DND-41 (cell line): ENCODE measurements around the gene TBC1D4.
"Not testable (repeated sequence)": the region's sequence is repeated elsewhere in the genome, so short reads cannot be mapped to it uniquely, and the experiment has no call there.

Experiments used
- ATAC-seq: fragments of 200-7000 bp; cut with Tn5 transposase; 3 replicates; pipeline ENCODE4 v1.9.1; 2021; ENCODE audit warnings: low read depth; ENCODE audit not compliant: insufficient read depth
- DNase-seq: peaks from one replicate; pipeline ENCODE4 v3.0.0-alpha.2; 2020
- H2AFZ ChIP-seq: 2 replicates; pipeline ENCODE4 v1.6.0; 2012; ENCODE audit warnings: low read depth, low read length
- H3K27ac ChIP-seq: 2 replicates; pipeline ENCODE4 v1.5.1; 2012; ENCODE audit warnings: low read length, inconsistent platforms
- H3K27me3 ChIP-seq: fragments of 200-600 bp; sonication (generic); 2 replicates; pipeline ENCODE4 v1.6.0; 2012; ENCODE audit warnings: low read length, mild to moderate bottlenecking, inconsistent platforms; ENCODE audit not compliant: insufficient read depth, poor library complexity
- H3K36me3 ChIP-seq: 2 replicates; pipeline ENCODE4 v1.5.1; 2012; ENCODE audit warnings: low read length, inconsistent platforms; ENCODE audit not compliant: insufficient read depth
- H3K4me1 ChIP-seq: 2 replicates; pipeline ENCODE4 v1.5.1; 2012; ENCODE audit warnings: mild to moderate bottlenecking, low read length; ENCODE audit not compliant: insufficient read depth
- H3K4me2 ChIP-seq: 2 replicates; pipeline ENCODE4 v1.6.0; 2012; ENCODE audit warnings: mild to moderate bottlenecking, moderate library complexity, low read length, inconsistent platforms; ENCODE audit not compliant: insufficient read depth
- H3K4me3 ChIP-seq, 2 experiments: fragments of 200-600 bp in 1 of 2; shearing (Covaris generic) in 1 of 2; 2 replicates each; pipeline ENCODE4 v1.5.1; 2012 to 2016; ENCODE audit warnings: inconsistent platforms in 2 of 2, low read length in 2 of 2, mild to moderate bottlenecking in 2 of 2, low read depth in 1 of 2, moderate library complexity in 1 of 2
- H3K79me2 ChIP-seq: 2 replicates; pipeline ENCODE4 v1.6.0; 2012; ENCODE audit warnings: low read length, inconsistent platforms; ENCODE audit not compliant: insufficient read depth
- H3K9ac ChIP-seq: 2 replicates; pipeline ENCODE4 v1.6.0; 2012; ENCODE audit warnings: low read depth, mild to moderate bottlenecking, inconsistent platforms, low read length, moderate library complexity
- H3K9me3 ChIP-seq: 2 replicates; pipeline ENCODE4 v1.5.1; 2012; ENCODE audit warnings: low read length, moderate library complexity, mild to moderate bottlenecking, inconsistent platforms; ENCODE audit not compliant: insufficient read depth, severe bottlenecking
- H4K20me1 ChIP-seq: 2 replicates; pipeline ENCODE4 v1.6.0; 2012; ENCODE audit warnings: low read length; ENCODE audit not compliant: insufficient read depth
- EZH2 ChIP-seq: IDR thresholded peaks from 3 replicates; pipeline ENCODE4 v1.6.1; 2012; ENCODE audit warnings: borderline replicate concordance, low read depth, mild to moderate bottlenecking, moderate library complexity, low read length, inconsistent platforms; ENCODE audit not compliant: severe bottlenecking
- TF ChIP-seq, protein P1 (sequence below): IDR thresholded peaks from 2 replicates; pipeline ENCODE4 v1.5.1; 2012; ENCODE audit warnings: borderline replicate concordance, low read length, moderate library complexity, mild to moderate bottlenecking; ENCODE audit not compliant: poor library complexity, severe bottlenecking; ENCODE audit errors: extremely low read depth

The TBC1D4 gene

DNA sequence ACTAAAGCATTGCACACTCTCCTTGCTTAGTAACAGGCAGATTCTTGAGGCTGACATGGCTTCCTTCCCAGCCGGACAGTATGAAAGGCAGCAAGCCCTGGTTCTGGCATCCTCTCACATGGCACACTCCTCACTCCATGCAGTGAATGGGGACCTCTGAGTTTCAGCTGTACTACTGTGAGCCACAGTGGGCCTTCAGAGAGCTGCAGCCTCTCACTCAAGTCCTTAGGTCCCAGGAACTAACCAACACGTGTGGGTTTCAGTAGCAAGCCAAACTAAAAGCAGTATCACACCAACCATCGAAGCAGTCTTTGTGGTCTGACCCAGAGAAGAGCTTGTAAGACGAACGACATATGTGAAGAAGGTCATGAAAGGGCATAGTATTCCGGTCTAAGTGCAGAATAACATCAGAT lies 128.2 kb downstream of the TBC1D4 start:
- Histone ChIP-seq H3K36me3 (no peaks in the 10 kb centered on the region), H3K4me3 (no peak overlapping the region), H3K4me1 (no peaks in the 10 kb centered on the region), H3K79me2 (no peaks in the 10 kb centered on the region), H3K27ac (no peak overlapping the region), H4K20me1 (no peaks in the 10 kb centered on the region), H3K9ac (no peak overlapping the region), H3K27me3 (no peaks in the 10 kb centered on the region), H3K9me3 (no peaks in the 10 kb centered on the region), H3K4me2 (no peak overlapping the region), H2AFZ (no peak overlapping the region)
- no peak for TF ChIP-seq EZH2
- TF ChIP-seq, protein P1, sequence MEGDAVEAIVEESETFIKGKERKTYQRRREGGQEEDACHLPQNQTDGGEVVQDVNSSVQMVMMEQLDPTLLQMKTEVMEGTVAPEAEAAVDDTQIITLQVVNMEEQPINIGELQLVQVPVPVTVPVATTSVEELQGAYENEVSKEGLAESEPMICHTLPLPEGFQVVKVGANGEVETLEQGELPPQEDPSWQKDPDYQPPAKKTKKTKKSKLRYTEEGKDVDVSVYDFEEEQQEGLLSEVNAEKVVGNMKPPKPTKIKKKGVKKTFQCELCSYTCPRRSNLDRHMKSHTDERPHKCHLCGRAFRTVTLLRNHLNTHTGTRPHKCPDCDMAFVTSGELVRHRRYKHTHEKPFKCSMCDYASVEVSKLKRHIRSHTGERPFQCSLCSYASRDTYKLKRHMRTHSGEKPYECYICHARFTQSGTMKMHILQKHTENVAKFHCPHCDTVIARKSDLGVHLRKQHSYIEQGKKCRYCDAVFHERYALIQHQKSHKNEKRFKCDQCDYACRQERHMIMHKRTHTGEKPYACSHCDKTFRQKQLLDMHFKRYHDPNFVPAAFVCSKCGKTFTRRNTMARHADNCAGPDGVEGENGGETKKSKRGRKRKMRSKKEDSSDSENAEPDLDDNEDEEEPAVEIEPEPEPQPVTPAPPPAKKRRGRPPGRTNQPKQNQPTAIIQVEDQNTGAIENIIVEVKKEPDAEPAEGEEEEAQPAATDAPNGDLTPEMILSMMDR, result no peak
- no peak for ATAC-seq
- no peak for DNase-seq

DNA sequence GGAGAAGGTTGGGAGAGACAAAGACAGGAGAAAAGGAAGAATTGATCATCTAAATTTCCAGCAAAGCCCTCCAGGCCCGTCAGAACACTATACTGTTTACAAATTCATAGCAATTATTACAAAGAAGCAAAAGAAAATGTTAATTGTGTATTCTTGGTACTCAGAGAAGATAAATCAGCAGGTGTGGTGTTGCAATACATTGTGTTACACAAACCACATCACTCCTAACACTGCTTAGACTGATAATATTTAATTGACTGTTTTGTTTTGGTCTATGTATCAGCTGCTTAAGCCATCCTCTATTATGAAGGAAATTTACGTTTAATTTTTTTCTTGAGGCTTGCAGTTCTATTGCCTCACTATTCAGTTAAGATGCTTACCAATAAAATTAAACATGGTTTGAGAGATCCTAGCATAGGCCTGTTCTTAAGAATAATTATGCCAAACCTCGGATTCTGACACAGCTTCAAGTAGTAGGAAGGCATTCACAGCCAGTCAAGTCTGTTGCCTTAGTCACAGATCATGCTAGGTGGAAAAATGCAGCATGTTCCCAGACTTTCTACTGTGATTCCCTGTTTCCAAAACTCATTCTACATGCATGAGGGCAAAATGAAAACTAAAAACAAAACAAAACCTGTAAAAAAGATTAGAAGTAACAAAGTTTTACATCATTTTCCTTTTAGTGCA lies 129.2 kb downstream of the TBC1D4 start:
- DNase-seq (no peak), ATAC-seq (no peak)
- H3K36me3 ChIP-seq, result no peaks in the 10 kb centered on the region
- TF ChIP-seq, protein P1, result no peak
- no peak for TF ChIP-seq EZH2
- no peak overlapping the region for H3K27ac ChIP-seq
- no peaks in the 10 kb centered on the region for H3K27me3 ChIP-seq
- no peak overlapping the region for H3K9ac ChIP-seq
- H3K4me1 ChIP-seq, result no peaks in the 10 kb centered on the region
- no peak overlapping the region for H2AFZ ChIP-seq
- H3K4me2 ChIP-seq, result no peak overlapping the region
- H3K9me3 ChIP-seq, result no peaks in the 10 kb centered on the region
- H3K4me3 ChIP-seq, result no peak overlapping the region
- H4K20me1 ChIP-seq, result no peaks in the 10 kb centered on the region
- no peaks in the 10 kb centered on the region for H3K79me2 ChIP-seq

DNA sequence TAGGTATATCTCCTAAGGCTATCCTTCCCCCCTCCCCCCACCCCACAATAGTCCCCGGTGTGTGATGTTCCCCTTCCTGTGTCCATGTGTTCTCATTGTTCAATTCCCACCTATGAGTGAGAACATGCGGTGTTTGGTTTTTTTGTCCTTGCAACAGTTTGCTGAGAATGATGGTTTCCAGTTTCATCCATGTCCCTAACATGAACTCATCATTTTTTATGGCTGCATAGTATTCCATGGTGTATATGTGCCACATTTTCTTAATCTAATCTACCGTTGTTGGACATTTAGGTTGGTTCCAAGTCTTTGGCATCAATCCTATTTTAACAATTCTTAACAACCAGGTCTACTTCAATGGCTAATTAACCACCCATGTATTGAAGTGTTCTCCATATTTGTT lies 130.4 kb downstream of the TBC1D4 start:
- H3K27me3 ChIP-seq, H3K9ac ChIP-seq, H3K4me2 ChIP-seq, H3K79me2 ChIP-seq, ATAC-seq, DNase-seq, H3K36me3 ChIP-seq, H3K4me1 ChIP-seq, H3K9me3 ChIP-seq, H3K4me3 ChIP-seq, H4K20me1 ChIP-seq, H3K27ac ChIP-seq, H2AFZ ChIP-seq: not testable (repeated sequence)

DNA sequence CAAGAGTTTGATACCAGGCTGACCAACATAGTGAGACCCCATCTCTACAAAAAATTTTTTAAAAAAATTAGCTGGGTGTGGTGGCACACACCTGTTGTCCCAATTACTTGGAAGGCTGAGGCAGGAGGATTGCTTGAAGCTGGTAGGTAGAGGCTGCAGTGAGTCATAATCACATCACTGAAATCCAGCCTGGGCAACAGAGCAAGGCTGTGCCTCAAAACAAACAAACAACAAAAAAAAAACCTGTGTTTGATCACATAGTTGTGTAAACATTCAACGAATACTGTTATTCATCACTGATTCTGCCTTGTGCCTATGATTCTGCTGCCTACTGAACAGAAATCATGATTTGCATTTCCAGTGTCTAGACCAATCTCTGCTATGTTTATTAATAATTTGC lies 134.0 kb downstream of the TBC1D4 start:
- Histone ChIP-seq H3K4me3 (no peak overlapping the region), H3K79me2 (no peaks in the 10 kb centered on the region), H4K20me1 (no peaks in the 10 kb centered on the region), H3K4me1 (no peaks in the 10 kb centered on the region), H3K27ac (no peak overlapping the region), H3K9ac (no peak overlapping the region), H3K9me3 (no peaks in the 10 kb centered on the region), H3K4me2 (no peak overlapping the region), H3K36me3 (no peaks in the 10 kb centered on the region), H3K27me3 (no peaks in the 10 kb centered on the region), H2AFZ (no peak overlapping the region)
- no peak for TF ChIP-seq EZH2
- TF ChIP-seq, protein P1, result no peak
- ATAC-seq, result no peak
- DNase-seq, result no peak
